Measurements from ENCODE around the gene MAP7D3.
A peak's percentile ranks its signal among the peaks of the same experiment; 100 is the strongest.
"Not testable (repeated sequence)": the region's sequence is repeated elsewhere in the genome, so short reads cannot be mapped to it uniquely, and the experiment has no call there.

MAP7D3 gene

GRCh38 chrX:136251041-136251991 is at the start of gene MAP7D3:
TSS of gene MAP7D3 (minus strand) at chrX:136251400. CDS start at chrX:136251358, 42 bp downstream.
- peak; percentile 23 for DNase-seq

GRCh38 chrX:136300721-136301120 is 49.5 kb upstream of the MAP7D3 start, which contains the start of gene ADGRG4:
TSS of gene ADGRG4 (plus strand) at chrX:136300963. CDS start at chrX:136308778, 7,815 bp downstream.
- DNase-seq: not testable (repeated sequence)

DNA sequence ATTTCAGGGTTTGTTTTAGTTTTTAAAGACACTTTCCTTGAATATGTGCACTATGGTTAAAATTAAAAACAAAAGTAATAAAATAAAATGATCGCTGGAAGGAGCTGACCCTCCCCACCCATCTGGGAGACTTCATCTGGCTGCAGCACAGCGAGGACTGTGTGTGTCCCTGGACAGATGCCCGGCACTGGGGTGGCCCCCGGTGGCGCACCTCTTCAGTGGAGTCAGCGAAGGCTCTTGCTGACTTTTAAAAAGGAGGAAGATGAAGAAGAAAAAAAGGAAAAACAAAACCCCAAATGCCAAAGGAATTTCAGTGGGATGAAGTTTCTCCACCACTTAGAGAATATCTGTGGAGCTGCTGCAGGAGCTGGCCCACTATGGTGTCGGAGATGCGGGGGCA is 44.2 kb upstream of the MAP7D3 start:
- DNase-seq: no peak

DNA sequence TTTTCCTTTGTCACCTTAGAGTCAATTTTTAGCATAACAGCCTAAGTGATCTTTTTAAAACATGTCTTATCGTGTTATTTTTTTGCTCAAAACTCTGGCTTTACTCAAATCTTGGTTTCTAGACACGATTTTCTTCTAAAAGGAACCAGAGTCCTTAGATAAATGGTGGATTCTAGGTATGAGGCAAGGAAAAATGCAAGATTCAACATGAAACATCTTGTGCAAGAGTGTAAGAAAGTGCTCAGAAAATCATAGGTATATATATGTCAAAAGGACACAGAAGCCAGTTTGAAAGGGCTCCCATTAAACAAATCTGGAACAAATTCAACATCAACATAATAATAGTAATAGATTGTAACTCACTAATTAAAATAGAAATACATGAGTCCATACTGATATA is 41.5 kb upstream of the MAP7D3 start:
- no peak for DNase-seq

- no peak for DNase-seq
Observed at GRCh38 chrX:136291824-136292223, 40.6 kb upstream of the MAP7D3 start.

GRCh38 chrX:136286375-136286774 is 35.2 kb upstream of the MAP7D3 start:
- DNase-seq: not testable (repeated sequence)

DNA sequence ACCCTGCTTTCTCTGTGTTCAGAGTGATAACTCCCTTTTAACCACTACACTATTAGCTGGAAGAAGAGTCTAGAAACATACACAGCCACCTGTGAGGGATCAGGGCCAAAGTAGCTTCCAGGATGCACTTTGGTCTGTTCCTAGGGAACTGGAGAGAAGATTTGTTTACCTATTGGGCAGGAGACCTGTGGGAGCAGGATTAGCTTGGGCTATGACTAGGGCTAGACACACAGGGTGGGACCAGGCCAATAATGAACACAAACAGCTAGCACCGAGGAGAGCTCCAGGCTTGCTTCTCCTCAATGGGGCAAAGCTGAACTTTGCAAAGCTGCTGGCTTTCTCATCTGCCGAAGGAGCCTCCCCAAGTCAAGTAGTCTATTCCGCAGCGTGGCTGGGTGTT is 24.4 kb upstream of the MAP7D3 start:
- no peak for DNase-seq

DNA sequence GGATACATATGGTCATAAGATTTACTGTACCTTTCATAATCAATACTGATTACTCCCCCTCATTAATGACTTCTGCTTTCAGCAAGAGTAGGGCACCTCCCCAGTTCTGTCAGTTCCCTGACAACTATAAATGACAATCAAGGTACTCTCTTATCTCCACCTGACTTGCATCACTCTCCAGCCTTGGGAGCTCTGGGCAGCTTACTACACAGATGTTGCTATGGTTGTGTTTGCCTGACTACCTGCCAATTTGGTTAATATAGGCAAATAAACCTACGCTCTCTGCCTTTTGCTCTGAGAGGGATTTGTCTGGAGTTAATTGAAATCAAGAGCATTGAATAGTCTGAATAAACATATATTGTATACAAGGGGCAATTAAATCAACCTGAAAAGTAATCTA is 22.8 kb upstream of the MAP7D3 start:
- DNase-seq: no peak

DNA sequence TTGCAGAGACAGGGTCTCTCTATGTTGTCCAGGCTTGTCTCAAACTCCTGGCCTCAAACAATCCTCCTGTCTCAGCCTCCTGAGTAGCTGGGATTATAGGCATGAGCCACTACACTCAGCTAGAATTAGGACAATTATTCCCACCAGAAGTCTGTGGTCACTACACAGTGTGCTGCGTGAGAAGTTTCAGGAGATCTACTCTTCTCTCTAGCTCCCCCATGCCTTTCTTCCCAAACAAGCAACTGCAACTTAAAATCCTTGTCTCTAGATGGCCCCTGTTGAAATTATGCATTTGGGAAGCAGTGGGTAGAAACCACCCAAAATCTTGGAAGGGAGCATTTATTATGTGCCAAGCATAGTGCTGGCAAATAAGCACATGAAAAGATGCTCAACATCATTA is 21.1 kb upstream of the MAP7D3 start:
- DNase-seq: no peak

- DNase-seq: no peak
Observed at GRCh38 chrX:136271300-136271699, 20.1 kb upstream of the MAP7D3 start.

GRCh38 chrX:136269921-136270320 is 18.7 kb upstream of the MAP7D3 start:
- no peak for DNase-seq

- DNase-seq: peak; percentile 25
Observed at GRCh38 chrX:136268051-136269048, 17.1 kb upstream of the MAP7D3 start.

- no peak for DNase-seq
Observed at GRCh38 chrX:136266828-136267227, 15.6 kb upstream of the MAP7D3 start.

DNA sequence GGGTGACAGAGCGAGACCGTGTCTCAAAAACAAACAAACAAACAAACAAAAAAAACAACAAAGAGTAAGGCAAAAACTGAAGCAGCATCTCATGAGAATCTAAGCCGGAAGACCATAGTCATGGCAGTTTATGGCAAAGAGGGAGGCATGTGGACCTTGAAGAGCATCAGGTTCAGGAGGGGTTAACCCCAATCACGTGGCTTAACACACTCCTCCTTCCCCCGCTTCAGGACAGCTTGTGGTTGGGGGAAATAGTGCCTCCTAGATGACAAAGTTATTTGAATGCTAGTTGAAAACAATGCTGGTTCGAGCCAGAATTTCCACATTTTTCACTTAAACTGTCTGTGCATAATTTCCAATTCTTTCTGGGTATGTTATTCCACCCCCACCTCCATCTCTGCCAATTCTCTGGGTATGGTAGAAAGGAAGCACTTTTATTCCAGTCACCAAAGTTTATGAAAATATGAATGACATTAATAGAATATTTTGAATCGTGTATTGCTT is 11.7 kb upstream of the MAP7D3 start:
- no peak for DNase-seq

GRCh38 chrX:136262243-136262642 is 11.0 kb upstream of the MAP7D3 start:
- no peak for DNase-seq

- DNase-seq: no peak
Observed at GRCh38 chrX:136261321-136261720, 10.1 kb upstream of the MAP7D3 start.

DNA sequence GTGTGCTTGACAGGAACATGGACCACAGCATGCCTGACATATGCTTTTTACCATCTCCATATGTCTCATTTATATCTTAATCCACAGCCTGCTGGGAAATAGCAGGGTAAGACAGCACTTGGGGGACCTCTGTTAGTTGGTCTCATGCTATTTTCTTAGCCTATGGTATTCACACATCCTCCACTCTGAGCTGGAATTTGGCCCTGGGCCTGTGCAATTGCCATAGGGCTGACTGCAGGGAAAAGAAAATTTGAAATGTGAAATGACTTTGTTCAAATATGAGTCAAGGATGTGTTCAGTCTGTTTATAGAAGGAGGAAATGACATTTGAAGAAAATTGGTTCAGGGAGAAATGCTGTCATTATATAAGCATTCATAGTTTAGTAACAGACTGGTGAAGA is 9.6 kb upstream of the MAP7D3 start:
- no peak for DNase-seq

GRCh38 chrX:136259543-136259942 is 8.3 kb upstream of the MAP7D3 start:
- no peak for DNase-seq

DNA sequence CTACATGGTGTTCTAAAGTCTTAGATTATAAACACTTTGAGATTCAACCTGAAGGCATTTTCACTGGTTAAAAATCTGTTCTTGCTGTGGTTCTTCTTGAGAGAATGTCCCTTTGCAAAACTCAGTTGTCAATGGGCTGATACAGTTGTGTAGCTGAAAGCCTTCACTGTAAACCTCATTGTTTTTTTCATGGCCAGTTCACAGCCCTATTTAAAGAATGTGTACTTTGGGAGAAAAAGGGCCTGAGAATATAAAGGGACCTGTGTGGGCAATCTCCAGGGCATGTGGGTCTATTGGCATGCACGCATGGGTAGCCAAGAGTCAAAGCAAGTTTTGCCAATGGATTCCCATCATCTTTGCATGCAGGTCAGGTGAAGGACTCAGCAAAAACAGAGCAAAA is 7.8 kb upstream of the MAP7D3 start:
- DNase-seq: no peak

DNA sequence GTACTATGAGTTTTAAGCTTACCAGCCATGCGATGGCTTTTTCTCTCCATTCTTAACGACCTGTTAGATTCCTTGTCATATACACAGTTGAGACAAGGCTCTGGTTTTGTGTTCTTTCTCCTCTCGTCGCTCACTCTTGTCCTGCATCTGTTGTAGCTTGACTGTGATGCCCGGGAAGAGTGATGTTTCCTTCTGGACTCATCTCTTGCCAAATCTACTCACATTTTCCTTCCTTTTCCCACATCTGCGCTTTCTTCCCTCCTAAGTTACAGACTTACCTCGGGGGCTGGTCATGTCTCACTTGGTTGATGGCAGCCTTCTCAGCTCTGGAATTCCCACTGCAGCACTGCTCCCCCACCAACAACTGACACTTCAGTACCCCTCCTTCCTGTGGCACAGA is 4.8 kb upstream of the MAP7D3 start:
- no peak for DNase-seq

GRCh38 chrX:136255541-136255940 is 4.3 kb upstream of the MAP7D3 start:
- DNase-seq: no peak

- no peak for DNase-seq
Observed at GRCh38 chrX:136250191-136251040, 784 bp downstream of the MAP7D3 start.

Measured in NCI-H446 treated with DMSO at 0.1 percent for 48 hours (cell line).